SK-N-SH treated with all-trans-retinoic acid at 6 μM for 48 hours (cell line): ENCODE data around the gene RAD51B.

ENCODE experiments used
- CSDC2 ChIP-seq: fragments of 250-450 bp; sonication (Bioruptor Pico); IDR thresholded peaks from 2 replicates; pipeline ENCODE4 v1.5.0; 2020; ENCODE audit warnings: mild to moderate bottlenecking, moderate library complexity
- RARB ChIP-seq: fragments of 250-450 bp; sonication (Bioruptor Pico); IDR thresholded peaks from 2 replicates; pipeline ENCODE4 v1.8.0; 2021; ENCODE audit warnings: mild to moderate bottlenecking, moderate library complexity
- TCF4 ChIP-seq: fragments of 250-450 bp; sonication (Bioruptor Pico); IDR thresholded peaks from 2 replicates; pipeline ENCODE4 v1.8.0; 2021; ENCODE audit warnings: mild to moderate bottlenecking, moderate library complexity, borderline replicate concordance
- ZNF70 ChIP-seq: fragments of 450-650 bp; formaldehyde crosslinking; IDR thresholded peaks from 2 replicates; pipeline ENCODE4 v1.5.0; 2020; ENCODE audit warnings: mild to moderate bottlenecking, moderate library complexity
- TF ChIP-seq, protein P1 (sequence below): fragments of 250-450 bp; sonication (Bioruptor Pico); IDR thresholded peaks from 2 replicates; pipeline ENCODE4 v1.5.1; 2020; ENCODE audit warnings: low read depth, mild to moderate bottlenecking, moderate library complexity

DNA sequence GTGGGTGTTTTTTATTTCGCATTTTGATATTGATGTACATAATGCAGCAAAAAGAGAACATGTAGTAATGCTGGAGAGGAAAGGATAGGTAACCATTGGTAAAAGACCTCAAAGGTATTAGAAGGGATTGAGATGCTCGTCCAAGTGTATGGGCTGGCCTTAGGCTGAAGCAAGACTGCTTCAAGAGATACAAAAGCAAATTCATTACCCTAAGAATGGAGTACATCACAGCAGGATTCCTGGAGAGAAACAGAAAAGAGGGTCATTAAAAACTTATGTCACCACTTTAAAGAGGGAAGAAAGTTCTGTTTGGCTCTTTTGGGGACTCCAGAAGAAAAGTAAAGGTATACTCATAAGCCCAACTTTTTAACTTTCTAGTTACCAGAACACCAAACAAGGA, 552.8 kb downstream of the RAD51B start:
- TF ChIP-seq RARB (CRISPR knock-in tag) = no peak
- TF ChIP-seq ZNF70 (CRISPR knock-in tag) = no peak
- TF ChIP-seq, protein P1, sequence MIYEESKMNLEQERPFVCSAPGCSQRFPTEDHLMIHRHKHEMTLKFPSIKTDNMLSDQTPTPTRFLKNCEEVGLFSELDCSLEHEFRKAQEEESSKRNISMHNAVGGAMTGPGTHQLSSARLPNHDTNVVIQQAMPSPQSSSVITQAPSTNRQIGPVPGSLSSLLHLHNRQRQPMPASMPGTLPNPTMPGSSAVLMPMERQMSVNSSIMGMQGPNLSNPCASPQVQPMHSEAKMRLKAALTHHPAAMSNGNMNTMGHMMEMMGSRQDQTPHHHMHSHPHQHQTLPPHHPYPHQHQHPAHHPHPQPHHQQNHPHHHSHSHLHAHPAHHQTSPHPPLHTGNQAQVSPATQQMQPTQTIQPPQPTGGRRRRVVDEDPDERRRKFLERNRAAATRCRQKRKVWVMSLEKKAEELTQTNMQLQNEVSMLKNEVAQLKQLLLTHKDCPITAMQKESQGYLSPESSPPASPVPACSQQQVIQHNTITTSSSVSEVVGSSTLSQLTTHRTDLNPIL (CRISPR knock-in tag) = no peak
- TF ChIP-seq CSDC2 (CRISPR knock-in tag) = no peak
- no peak for TF ChIP-seq TCF4
